K562 (cell line): ENCODE results near the gene SCAP. TPM values are rescaled to one million over a fixed set of nuclear protein-coding genes. Genes with fewer than 3 reads are reported as not detected.

Source experiments
- ATAC-seq: fragments of 200-7000 bp; cut with Tn5 transposase; 3 replicates; pipeline ENCODE4 v1.9.1; 2020; ENCODE audit warnings: moderate library complexity
- BruUV-seq: library from RNA; stranded (reverse); fragments of 400-500 nt; replicated peaks from 2 replicates; lab custom pipeline; 2021; lab: Mats Ljungman, UMichigan
- CTCF ChIA-PET: fragments of 300-600 bp; formaldehyde crosslinking; extraction: SDS; loops from one replicate; lab custom pipeline; 2021; ENCODE audit warnings: low intra/inter-chr PET ratio; lab: Yijun Ruan, JAX
- POLR2A ChIA-PET: fragments of 300-600, 350-650 bp; sonication (Branson Sonifier 250); formaldehyde crosslinking; extraction: SDS; loops from one replicate; lab custom pipeline; 2021; ENCODE audit warnings: antibody characterized with exemption, inconsistent platforms; lab: Yijun Ruan, JAX
- DNase-seq, 4 experiments: peaks; one replicate each; pipeline versions ENCODE4 v3.0.0 to v3.0.0-alpha.2; 2011 to 2018; ENCODE audit warnings: low spot score in 3 of 4, mixed read lengths in 3 of 4; ENCODE audit errors: extremely low read depth in 1 of 4
- FAIRE-seq: peaks from 2 replicates; lab custom pipeline; 2011; peaks lifted over from hg19 to GRCh38; lab: Jason Lieb, UNC
- H2AFZ ChIP-seq: 2 replicates; pipeline ENCODE4 v1.6.0; 2011; ENCODE audit warnings: low read depth, low read length, control low read depth, inconsistent platforms
- H3K27ac ChIP-seq: fragments of 200-600 bp; 3 replicates; pipeline ENCODE4 v1.8.0; 2011; ENCODE audit warnings: low read depth, mild to moderate bottlenecking, control low read depth, inconsistent platforms, low read length, moderate library complexity, mixed read lengths; ENCODE audit errors: extremely low read depth
- H3K27me3 ChIP-seq, 2 experiments: fragments of 300-600 bp in 1 of 2; 2 replicates in 1 of 2; 3 replicates in 1 of 2; pipeline versions ENCODE4 v1.6.0 to v1.8.0; 2011; ENCODE audit warnings: inconsistent platforms in 2 of 2, low read length in 2 of 2, mild to moderate bottlenecking in 1 of 2, mixed read lengths in 1 of 2, moderate library complexity in 1 of 2; ENCODE audit not compliant: control insufficient read depth in 2 of 2, insufficient read depth in 2 of 2
- H3K36me3 ChIP-seq: fragments of 300-600 bp; 3 replicates; pipeline ENCODE4 v1.8.0; 2011; ENCODE audit warnings: mild to moderate bottlenecking, low read length, inconsistent platforms; ENCODE audit not compliant: control insufficient read depth, insufficient read depth
- H3K4me1 ChIP-seq, 2 experiments: fragments of 200-600 bp in 1 of 2; replicated peaks in 1 of 2; 2 replicates in 1 of 2; 3 replicates in 1 of 2; pipeline versions ENCODE4 v1.5.1 to v1.8.0; 2011; ENCODE audit warnings: inconsistent platforms in 2 of 2, low read length in 2 of 2, mild to moderate bottlenecking in 1 of 2, mixed read lengths in 1 of 2, moderate library complexity in 1 of 2; ENCODE audit not compliant: control insufficient read depth in 2 of 2, insufficient read depth in 2 of 2
- H3K4me2 ChIP-seq: 2 replicates; pipeline ENCODE4 v1.6.1; 2011; ENCODE audit warnings: low read length, control low read depth, inconsistent platforms, mixed read lengths; ENCODE audit not compliant: insufficient read depth
- H3K4me3 ChIP-seq: fragments of 200-600 bp; sonication (generic), shearing (Covaris generic); 2 replicates; pipeline ENCODE4 v1.5.1; 2016; ENCODE audit warnings: control low read depth, inconsistent platforms
- H3K79me2 ChIP-seq: fragments of 200-600 bp; 3 replicates; pipeline ENCODE4 v1.8.0; 2011; ENCODE audit warnings: low read length, inconsistent platforms; ENCODE audit not compliant: control insufficient read depth, insufficient read depth
- H3K9ac ChIP-seq, 2 experiments: 2 replicates each; pipeline versions ENCODE4 v1.6.0 to v1.6.1; 2011; ENCODE audit warnings: low read depth in 2 of 2, low read length in 2 of 2, control low read depth in 1 of 2, inconsistent platforms in 1 of 2, mild to moderate bottlenecking in 1 of 2, mixed read lengths in 1 of 2; ENCODE audit not compliant: insufficient read depth in 1 of 2
- H3K9me1 ChIP-seq: one replicate; pipeline ENCODE4 v1.6.0; 2011; ENCODE audit warnings: inconsistent platforms, mild to moderate bottlenecking, low read length, moderate library complexity; ENCODE audit not compliant: control insufficient read depth, insufficient read depth
- H3K9me3 ChIP-seq: replicated peaks from 2 replicates; pipeline ENCODE4 v1.5.1; 2011; ENCODE audit warnings: low read depth, low read length, inconsistent platforms; ENCODE audit not compliant: control insufficient read depth, insufficient read depth
- H4K20me1 ChIP-seq: replicated peaks from 2 replicates; pipeline ENCODE4 v1.6.1; 2011; ENCODE audit warnings: low read length, inconsistent platforms, mixed read lengths; ENCODE audit not compliant: control insufficient read depth, insufficient read depth
- ASH1L ChIP-seq: fragments of 450-650 bp; IDR thresholded peaks from 2 replicates; pipeline ENCODE4 v1.6.1; 2018; ENCODE audit warnings: borderline replicate concordance, mild to moderate bottlenecking, low read depth; ENCODE audit not compliant: partially characterized antibody
- NEUROD1 ChIP-seq: fragments of 150-350 bp; IDR thresholded peaks from 2 replicates; pipeline ENCODE4 v1.6.1; 2014; ENCODE audit warnings: borderline replicate concordance, low read length, low read depth; ENCODE audit not compliant: partially characterized antibody
- TEAD4 ChIP-seq, 2 experiments: sonication (generic) in 1 of 2; formaldehyde crosslinking in 1 of 2; IDR thresholded peaks; 2 replicates each; pipeline versions ENCODE4 v1.6.1 to v1.8.0; 2012 to 2022; ENCODE audit warnings: borderline replicate concordance in 1 of 2, inconsistent platforms in 1 of 2, low read length in 1 of 2, mild to moderate bottlenecking in 1 of 2, missing genetic modification reagents in 1 of 2
- YBX1 ChIP-seq: fragments of 450-650 bp; IDR thresholded peaks from 2 replicates; pipeline ENCODE4 v1.7.1; 2016; ENCODE audit warnings: mild to moderate bottlenecking
- ZNF407 ChIP-seq: fragments of 450-650 bp; IDR thresholded peaks from 2 replicates; pipeline ENCODE4 v1.6.1; 2016; ENCODE audit warnings: low read depth
- WGBS: fragments of 100-300 bp; shearing (Covaris generic); methylation state at CpG from one replicate; pipeline ENCODE4 v1.1.6; 2016; ENCODE audit warnings: low coverage, mixed read lengths; ENCODE audit not compliant: insufficient coverage; ENCODE audit errors: missing lambda C conversion rate; 5-methylcytosine and 5-hydroxymethylcytosine counted together
- in situ Hi-C: fragments of 300-500 bp; cut with MboI; formaldehyde crosslinking; loops from 4 replicates; pipeline ENCODE4 v1.15.0; 2018; ENCODE audit warnings: inconsistent platforms, mixed read lengths
- intact Hi-C: fragments of 100-400 bp; cut with micrococcal nuclease; formaldehyde crosslinking; loops from 2 replicates; pipeline ENCODE4 v1.14.2; 2022
- polyA plus RNA-seq, 8 experiments: library from polyadenylated mRNA; depleted of rRNA in 4 of 8; stranded (reverse) in 5 of 8; unstranded in 3 of 8; fragments of >200 nt; fragmentation: Nextera tagmentation in 2 of 8; fragmentation: Illumina TruSeq in 1 of 8; extraction: Ambion mirVana in 2 of 8; extraction: Trizol in 1 of 8; gene quantifications; 2 replicates each; pipeline versions ENCODE4 v1.2.1 to v1.2.3, GENCODE V29; 2011 to 2014; ENCODE audit warnings: inconsistent platforms in 1 of 8, missing spikeins in 1 of 8
- total RNA-seq, 7 experiments: library from RNA; depleted of rRNA in 6 of 7; stranded (reverse); fragments of >200 nt in 6 of 7; fragmentation: Illumina TruSeq in 2 of 7; extraction: Trizol in 2 of 7; gene quantifications; 2 replicates each; pipeline versions ENCODE4 v1.2.1 to v1.2.3, GENCODE V29; 2011 to 2021; ENCODE audit warnings: low replicate concordance in 1 of 7

SCAP gene
- total and polyA plus RNA-seq, 9 of the 15 experiments (the other 6 are each of a cell fraction or from before 2014, with no cell fraction given) = 2.6 to 104 (median 37.8) TPM

GRCh38 chr3:47398228-47398627, 77.5 kb downstream of the SCAP start:
- Histone ChIP-seq H3K4me3 (no peak overlapping the region), H2AFZ (no peak overlapping the region), H3K4me2 (no peak overlapping the region), H3K27me3 (no peaks in the 10 kb centered on the region), H3K36me3 (peaks cover 51% of the 10 kb centered on the region), H3K9ac (no peak overlapping the region), H3K27ac (no peak overlapping the region), H4K20me1 (peaks cover 22% of the 10 kb centered on the region; the same call in 1 of the 2 replicates), H3K4me1 (peaks cover 6 to 18% of the 10 kb centered on the region in 2 experiments; a peak in 4 of 5 replicates), H3K79me2 (peaks cover 31% of the 10 kb centered on the region), H3K9me1 (peaks cover 10% of the 10 kb centered on the region), H3K9me3 (no peaks in the 10 kb centered on the region)
- 81% methylated on average over 6 of the region's 7 CpGs for WGBS
- no TSS peak for BruUV-seq
- CTCF ChIA-PET = no interaction called here
- DNase-seq = no peak
- TF ChIP-seq TEAD4 (IDR thresholded peaks at IDR 0.05; ENCODE audit: low read length) (no peak), TEAD4 (CRISPR knock-in tag; IDR thresholded peaks at IDR 0.05; ENCODE audit: borderline replicate concordance) (no peak), YBX1 (no peak), ASH1L (no peak), NEUROD1 (no peak), ZNF407 (no peak)
- intact Hi-C loops (no loop called here), in situ Hi-C loops (no loop called here)
- ATAC-seq = no peak
- POLR2A ChIA-PET = interaction anchor here (0.7 to 1.9 kb wide), 5 partner anchors 8 to 19 kb away, joined by 3 to 5 read pairs (median 4); no protein-coding TSS in a partner anchor
- no peak for FAIRE-seq
